Measurements from ENCODE around the gene ABHD1.

The ABHD1 gene

DNA sequence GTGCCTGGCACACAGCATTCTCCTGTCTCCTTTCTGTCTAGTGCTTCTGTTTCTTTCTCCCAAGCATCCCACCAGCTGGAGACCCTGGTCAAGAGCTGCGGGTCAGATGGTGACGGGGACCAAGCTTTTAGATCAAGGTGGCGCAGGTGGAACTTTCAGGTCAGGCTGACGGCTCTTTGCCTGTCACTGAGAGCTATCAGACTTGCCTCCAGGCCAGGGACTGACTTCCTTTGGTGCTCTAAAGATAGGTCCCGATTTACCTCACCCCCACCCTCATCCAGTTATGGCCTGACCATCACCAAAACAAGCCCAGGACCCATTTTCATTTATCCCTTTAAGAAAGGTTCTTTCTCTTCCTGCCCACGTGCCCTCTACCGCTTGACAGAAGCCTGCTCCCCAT is 46.4 kb upstream of the ABHD1 start:
- no peak for ATAC-seq
- TF ChIP-seq CSDC2 (CRISPR knock-in tag; IDR thresholded peaks at IDR 0.05) (no peak), ZFP3 (CRISPR knock-in tag; IDR thresholded peaks at IDR 0.05) (no peak), ZNF8 (CRISPR knock-in tag; IDR thresholded peaks at IDR 0.05) (no peak), GLIS3 (CRISPR knock-in tag; IDR thresholded peaks at IDR 0.05) (no peak), RARB (CRISPR knock-in tag; IDR thresholded peaks at IDR 0.05) (no peak), BACH2 (CRISPR knock-in tag; IDR thresholded peaks at IDR 0.05; ENCODE audit: borderline replicate concordance) (no peak), ZFP30 (CRISPR knock-in tag; IDR thresholded peaks at IDR 0.05) (no peak), SNAI2 (CRISPR knock-in tag; IDR thresholded peaks at IDR 0.05) (no peak), TCF4 (CRISPR knock-in tag; IDR thresholded peaks at IDR 0.05; ENCODE audit: borderline replicate concordance) (no peak), ZC3H10 (CRISPR knock-in tag; IDR thresholded peaks at IDR 0.05) (no peak), ARNTL (CRISPR knock-in tag; IDR thresholded peaks at IDR 0.05; ENCODE audit: borderline replicate concordance, low read depth) (no peak), ZNF70 (CRISPR knock-in tag; IDR thresholded peaks at IDR 0.05) (no peak)
- TF ChIP-seq, protein P1, sequence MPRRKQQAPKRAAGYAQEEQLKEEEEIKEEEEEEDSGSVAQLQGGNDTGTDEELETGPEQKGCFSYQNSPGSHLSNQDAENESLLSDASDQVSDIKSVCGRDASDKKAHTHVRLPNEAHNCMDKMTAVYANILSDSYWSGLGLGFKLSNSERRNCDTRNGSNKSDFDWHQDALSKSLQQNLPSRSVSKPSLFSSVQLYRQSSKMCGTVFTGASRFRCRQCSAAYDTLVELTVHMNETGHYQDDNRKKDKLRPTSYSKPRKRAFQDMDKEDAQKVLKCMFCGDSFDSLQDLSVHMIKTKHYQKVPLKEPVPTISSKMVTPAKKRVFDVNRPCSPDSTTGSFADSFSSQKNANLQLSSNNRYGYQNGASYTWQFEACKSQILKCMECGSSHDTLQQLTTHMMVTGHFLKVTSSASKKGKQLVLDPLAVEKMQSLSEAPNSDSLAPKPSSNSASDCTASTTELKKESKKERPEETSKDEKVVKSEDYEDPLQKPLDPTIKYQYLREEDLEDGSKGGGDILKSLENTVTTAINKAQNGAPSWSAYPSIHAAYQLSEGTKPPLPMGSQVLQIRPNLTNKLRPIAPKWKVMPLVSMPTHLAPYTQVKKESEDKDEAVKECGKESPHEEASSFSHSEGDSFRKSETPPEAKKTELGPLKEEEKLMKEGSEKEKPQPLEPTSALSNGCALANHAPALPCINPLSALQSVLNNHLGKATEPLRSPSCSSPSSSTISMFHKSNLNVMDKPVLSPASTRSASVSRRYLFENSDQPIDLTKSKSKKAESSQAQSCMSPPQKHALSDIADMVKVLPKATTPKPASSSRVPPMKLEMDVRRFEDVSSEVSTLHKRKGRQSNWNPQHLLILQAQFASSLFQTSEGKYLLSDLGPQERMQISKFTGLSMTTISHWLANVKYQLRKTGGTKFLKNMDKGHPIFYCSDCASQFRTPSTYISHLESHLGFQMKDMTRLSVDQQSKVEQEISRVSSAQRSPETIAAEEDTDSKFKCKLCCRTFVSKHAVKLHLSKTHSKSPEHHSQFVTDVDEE (CRISPR knock-in tag; IDR thresholded peaks at IDR 0.05), result no peak
- TF ChIP-seq, protein P2, sequence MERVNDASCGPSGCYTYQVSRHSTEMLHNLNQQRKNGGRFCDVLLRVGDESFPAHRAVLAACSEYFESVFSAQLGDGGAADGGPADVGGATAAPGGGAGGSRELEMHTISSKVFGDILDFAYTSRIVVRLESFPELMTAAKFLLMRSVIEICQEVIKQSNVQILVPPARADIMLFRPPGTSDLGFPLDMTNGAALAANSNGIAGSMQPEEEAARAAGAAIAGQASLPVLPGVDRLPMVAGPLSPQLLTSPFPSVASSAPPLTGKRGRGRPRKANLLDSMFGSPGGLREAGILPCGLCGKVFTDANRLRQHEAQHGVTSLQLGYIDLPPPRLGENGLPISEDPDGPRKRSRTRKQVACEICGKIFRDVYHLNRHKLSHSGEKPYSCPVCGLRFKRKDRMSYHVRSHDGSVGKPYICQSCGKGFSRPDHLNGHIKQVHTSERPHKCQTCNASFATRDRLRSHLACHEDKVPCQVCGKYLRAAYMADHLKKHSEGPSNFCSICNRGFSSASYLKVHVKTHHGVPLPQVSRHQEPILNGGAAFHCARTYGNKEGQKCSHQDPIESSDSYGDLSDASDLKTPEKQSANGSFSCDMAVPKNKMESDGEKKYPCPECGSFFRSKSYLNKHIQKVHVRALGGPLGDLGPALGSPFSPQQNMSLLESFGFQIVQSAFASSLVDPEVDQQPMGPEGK (CRISPR knock-in tag; IDR thresholded peaks at IDR 0.05; ENCODE audit: borderline replicate concordance), result no peak

DNA sequence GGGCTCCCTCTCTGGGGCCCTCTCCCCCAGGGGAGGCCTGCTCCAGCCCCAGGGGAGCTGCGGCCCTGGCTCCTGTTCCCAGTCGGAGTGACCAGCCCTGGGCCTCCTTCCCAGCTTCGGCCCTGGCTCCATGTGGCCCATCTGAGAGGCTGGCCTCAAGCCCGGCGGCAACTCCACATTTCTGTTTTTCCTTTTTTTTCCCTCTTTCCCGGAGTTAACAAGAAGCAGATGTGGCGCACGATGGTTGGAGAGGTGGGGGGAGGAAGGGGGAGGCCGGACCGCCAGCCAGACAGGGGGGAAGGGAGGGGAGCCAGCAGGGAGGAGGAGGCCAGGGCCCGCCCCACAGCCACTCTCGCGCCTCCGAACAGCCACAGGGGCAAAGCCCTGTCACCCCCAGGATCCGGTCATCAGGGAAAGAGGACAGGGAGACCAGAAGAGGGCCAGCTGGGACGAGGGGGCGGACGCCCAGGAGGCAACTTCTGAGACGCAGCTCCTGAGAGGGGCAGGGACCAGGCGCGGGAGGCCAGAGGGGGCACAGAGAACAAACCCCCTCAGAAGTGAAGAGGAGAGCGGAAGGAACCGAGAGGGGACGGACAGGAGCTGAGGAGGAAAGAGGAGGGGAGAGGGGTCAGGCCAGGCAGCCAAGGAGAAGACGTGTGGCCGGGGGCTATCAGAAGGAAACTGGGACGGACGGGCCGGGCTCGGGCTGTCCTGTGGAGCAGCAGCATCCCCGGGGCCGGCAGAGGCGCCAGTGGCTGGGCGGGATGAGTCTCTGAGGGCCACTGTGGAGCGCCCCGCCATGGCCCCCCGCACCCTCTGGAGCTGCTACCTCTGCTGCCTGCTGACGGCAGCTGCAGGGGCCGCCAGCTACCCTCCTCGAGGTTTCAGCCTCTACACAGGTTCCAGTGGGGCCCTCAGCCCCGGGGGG is 45.1 kb upstream of the ABHD1 start, which contains the start of gene EMILIN1:
Gene EMILIN1, plus strand, starts transcription at position 349 of the 928 bp plus-strand sequence. Its CDS starts 451 bp downstream, at position 800.
- TF ChIP-seq CSDC2 (CRISPR knock-in tag; IDR thresholded peaks at IDR 0.05) (no peak), ZFP30 (CRISPR knock-in tag; IDR thresholded peaks at IDR 0.05) (0 out of 2 replicates have a peak, but pooled peaks have one; percentile 21), ZNF70 (CRISPR knock-in tag; IDR thresholded peaks at IDR 0.05) (peak; percentile 54; the same call in 1 of the 2 replicates), ARNTL (CRISPR knock-in tag; IDR thresholded peaks at IDR 0.05; ENCODE audit: borderline replicate concordance, low read depth) (no peak), TCF4 (CRISPR knock-in tag; IDR thresholded peaks at IDR 0.05; ENCODE audit: borderline replicate concordance) (peak; percentile 97), BACH2 (CRISPR knock-in tag; IDR thresholded peaks at IDR 0.05; ENCODE audit: borderline replicate concordance) (no peak), ZC3H10 (CRISPR knock-in tag; IDR thresholded peaks at IDR 0.05) (no peak), ZNF565 (CRISPR knock-in tag; conservative IDR thresholded peaks at IDR 0.05; ENCODE audit: low read depth) (0 out of 2 replicates have a peak, but pooled peaks have one; percentile 49), ESRRG (CRISPR knock-in tag; IDR thresholded peaks at IDR 0.05) (no peak), OSR1 (CRISPR knock-in tag; IDR thresholded peaks at IDR 0.05) (no peak), TOX (CRISPR knock-in tag; IDR thresholded peaks at IDR 0.05; ENCODE audit: borderline replicate concordance) (no peak), SNAI2 (CRISPR knock-in tag; IDR thresholded peaks at IDR 0.05) (no peak), ZFP3 (CRISPR knock-in tag; IDR thresholded peaks at IDR 0.05) (0 out of 2 replicates have a peak, but pooled peaks have one; percentile 20), RARB (CRISPR knock-in tag; IDR thresholded peaks at IDR 0.05) (no peak), ZNF8 (CRISPR knock-in tag; IDR thresholded peaks at IDR 0.05) (peak; percentile 59; the same call in 1 of the 2 replicates)
- TF ChIP-seq, protein P3, sequence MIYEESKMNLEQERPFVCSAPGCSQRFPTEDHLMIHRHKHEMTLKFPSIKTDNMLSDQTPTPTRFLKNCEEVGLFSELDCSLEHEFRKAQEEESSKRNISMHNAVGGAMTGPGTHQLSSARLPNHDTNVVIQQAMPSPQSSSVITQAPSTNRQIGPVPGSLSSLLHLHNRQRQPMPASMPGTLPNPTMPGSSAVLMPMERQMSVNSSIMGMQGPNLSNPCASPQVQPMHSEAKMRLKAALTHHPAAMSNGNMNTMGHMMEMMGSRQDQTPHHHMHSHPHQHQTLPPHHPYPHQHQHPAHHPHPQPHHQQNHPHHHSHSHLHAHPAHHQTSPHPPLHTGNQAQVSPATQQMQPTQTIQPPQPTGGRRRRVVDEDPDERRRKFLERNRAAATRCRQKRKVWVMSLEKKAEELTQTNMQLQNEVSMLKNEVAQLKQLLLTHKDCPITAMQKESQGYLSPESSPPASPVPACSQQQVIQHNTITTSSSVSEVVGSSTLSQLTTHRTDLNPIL (CRISPR knock-in tag; IDR thresholded peaks at IDR 0.05; ENCODE audit: low read depth), result no peak
- TF ChIP-seq, protein P1 (CRISPR knock-in tag; IDR thresholded peaks at IDR 0.05), result no peak
- TF ChIP-seq, protein P4, sequence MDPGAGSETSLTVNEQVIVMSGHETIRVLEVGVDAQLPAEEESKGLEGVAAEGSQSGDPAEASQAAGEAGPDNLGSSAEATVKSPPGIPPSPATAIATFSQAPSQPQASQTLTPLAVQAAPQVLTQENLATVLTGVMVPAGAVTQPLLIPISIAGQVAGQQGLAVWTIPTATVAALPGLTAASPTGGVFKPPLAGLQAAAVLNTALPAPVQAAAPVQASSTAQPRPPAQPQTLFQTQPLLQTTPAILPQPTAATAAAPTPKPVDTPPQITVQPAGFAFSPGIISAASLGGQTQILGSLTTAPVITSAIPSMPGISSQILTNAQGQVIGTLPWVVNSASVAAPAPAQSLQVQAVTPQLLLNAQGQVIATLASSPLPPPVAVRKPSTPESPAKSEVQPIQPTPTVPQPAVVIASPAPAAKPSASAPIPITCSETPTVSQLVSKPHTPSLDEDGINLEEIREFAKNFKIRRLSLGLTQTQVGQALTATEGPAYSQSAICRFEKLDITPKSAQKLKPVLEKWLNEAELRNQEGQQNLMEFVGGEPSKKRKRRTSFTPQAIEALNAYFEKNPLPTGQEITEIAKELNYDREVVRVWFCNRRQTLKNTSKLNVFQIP (CRISPR knock-in tag; IDR thresholded peaks at IDR 0.05; ENCODE audit: borderline replicate concordance, low read depth), result no peak
- TF ChIP-seq, protein P2 (CRISPR knock-in tag; IDR thresholded peaks at IDR 0.05; ENCODE audit: borderline replicate concordance), result peak; percentile 90; the same call in 1 of the 2 replicates
- TF ChIP-seq, protein P5, sequence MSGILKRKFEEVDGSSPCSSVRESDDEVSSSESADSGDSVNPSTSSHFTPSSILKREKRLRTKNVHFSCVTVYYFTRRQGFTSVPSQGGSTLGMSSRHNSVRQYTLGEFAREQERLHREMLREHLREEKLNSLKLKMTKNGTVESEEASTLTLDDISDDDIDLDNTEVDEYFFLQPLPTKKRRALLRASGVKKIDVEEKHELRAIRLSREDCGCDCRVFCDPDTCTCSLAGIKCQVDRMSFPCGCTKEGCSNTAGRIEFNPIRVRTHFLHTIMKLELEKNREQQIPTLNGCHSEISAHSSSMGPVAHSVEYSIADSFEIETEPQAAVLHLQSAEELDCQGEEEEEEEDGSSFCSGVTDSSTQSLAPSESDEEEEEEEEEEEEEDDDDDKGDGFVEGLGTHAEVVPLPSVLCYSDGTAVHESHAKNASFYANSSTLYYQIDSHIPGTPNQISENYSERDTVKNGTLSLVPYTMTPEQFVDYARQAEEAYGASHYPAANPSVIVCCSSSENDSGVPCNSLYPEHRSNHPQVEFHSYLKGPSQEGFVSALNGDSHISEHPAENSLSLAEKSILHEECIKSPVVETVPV (CRISPR knock-in tag; IDR thresholded peaks at IDR 0.05), result no peak

More for the DNA sequence above, 45.1 kb upstream of the ABHD1 start, which contains the start of gene EMILIN1:
- ATAC-seq, result peak; percentile 69
